GM19455 (cell line): Measurements from ENCODE around the gene SERTM1.

Experiments used
- ATAC-seq: cut with Tn5 transposase; IDR thresholded peaks from one replicate; pipeline ENCODE4 v1.9.1; 2021; ENCODE audit not compliant: unreplicated experiment

The SERTM1 gene

DNA sequence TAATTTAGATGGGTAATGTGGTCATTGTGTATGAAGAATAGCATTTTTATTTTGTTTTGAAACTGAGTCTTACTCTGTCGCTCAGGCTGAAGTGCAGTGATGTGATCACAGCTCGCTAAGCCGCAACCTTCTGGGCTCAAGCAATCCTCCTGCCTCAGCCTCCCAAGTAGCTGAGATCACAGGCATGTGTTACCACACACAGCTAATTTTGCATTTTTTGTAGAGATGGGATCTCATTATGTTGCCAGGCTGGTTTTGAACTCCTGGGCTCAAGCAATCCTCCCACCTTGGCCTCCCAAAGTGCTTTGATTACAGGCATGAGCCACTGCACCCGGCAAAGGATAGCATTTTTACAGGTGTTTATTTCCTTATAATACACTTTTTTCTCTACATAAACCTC is 36.6 kb downstream of the SERTM1 start:
- ATAC-seq, result no peak

DNA sequence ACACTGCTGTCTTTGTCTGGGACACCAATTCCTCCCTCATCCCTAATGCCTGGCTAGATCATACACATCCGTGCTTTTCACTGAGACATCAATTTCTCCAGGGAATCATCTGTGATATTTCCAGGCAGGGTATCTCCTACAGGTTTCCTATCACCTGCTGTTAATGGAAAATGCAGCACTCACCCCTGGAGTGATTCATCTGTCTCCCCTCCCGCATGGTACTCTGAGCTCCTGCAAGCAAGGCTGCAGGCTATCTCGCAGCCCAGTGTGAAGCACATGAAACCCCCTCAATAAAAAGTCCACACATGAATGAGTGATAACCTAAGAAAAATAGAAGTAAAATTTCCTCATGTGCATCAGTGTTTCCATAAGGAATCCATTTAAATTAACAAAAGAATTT is 38.5 kb downstream of the SERTM1 start:
- ATAC-seq, result no peak

DNA sequence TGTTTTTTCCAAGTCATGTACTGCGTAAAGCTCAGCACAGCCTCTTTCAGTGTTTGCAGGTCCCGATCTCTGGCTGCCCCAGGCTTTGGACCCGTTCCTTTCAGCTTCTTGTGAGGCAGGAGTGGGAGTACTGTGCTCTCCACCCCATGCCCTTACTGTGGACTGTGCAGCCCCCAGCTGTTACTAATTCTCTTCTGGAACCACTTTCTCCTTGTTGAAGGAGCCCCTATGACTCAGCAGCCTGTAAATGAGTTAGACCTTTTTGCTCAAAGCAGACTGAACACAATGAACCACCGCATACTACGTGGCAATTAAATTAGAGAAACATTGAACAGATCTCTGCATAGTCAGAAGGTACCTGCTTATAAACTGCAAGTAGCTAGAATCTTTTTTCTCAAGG is 39.0 kb downstream of the SERTM1 start:
- no peak for ATAC-seq

DNA sequence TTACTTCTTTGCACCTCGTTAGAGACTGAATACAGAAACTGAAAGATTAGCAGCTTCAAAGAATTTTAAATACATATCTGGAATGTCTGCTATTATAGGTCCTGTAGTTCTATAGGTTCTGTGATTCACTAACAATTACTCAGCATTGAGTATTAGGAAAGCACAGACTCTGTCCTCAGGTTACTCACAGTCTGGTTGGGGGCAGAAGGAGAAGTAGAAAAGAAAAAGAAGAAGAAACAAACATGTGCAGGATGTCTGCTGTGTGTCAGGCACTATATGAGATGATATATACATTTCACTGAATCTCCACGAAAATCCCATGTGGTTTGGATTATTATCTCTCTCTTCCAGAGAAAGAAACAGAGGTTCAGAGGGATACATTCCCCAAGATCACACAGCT is 40.1 kb downstream of the SERTM1 start:
- ATAC-seq, result no peak

DNA sequence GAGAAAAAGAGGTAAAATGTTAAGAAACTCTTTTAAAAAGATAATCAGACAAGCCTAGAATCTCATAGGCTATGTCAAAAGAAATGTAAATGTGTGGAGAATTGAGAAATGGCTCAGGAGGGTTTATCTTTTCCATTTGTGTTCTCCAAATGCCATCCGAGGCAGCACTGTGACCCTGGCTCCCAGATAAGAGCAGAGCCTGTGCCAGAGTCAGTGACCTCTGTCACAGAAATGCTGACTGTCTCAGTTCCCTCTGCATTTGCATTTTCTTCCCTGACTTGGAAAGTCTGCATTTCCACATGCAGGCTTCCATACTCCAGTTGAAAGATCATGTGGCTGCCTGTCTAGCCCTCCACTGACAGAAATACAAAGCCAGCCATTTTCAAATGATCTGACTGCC is 42.0 kb downstream of the SERTM1 start:
- no peak for ATAC-seq

DNA sequence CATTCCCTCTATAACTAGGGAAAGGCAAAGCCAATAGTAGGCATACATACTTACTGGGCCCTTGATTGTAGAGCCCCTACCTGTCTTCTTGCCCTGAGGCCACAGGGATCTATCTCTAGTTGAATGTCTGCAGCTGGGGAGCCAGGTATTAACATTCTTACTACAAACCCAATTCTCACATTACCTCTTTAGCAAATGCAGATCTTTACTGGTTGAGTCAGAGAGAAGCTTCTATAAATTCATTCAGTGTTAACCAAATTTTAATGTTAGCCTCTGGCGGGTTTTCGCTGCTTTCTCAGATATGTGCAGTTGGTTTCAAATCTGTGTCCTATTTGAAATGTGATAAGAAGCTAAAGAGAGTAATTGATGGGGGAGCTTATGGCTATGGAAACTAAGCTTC is 43.2 kb downstream of the SERTM1 start:
- ATAC-seq, result no peak

DNA sequence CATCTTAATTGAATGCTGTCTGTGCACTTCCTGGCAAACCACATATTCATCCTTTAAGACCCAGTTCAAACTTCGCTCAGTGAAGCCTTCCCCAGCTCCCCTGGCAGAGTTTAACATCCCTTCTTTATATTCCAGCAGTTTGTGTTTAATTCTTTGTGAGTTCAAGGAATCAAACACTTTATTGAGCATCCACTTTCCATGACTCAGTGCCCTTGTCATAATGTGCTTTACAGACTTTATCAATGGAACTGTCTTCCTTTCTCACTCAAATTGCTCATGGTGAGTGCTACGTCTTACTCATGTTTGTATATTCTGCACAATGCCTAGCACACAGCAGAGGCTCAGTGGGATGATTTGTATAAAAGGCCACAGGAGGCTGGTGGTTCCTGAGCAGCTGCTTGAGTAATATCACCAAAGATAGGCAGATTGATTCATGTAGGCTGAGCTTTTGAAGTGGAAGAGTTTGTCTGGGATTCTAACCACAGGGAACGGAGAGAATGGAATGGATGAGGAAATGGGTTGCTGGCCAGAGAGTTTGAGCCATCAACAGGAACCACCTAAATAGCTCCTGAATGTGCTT is 44.2 kb downstream of the SERTM1 start:
- no peak for ATAC-seq

DNA sequence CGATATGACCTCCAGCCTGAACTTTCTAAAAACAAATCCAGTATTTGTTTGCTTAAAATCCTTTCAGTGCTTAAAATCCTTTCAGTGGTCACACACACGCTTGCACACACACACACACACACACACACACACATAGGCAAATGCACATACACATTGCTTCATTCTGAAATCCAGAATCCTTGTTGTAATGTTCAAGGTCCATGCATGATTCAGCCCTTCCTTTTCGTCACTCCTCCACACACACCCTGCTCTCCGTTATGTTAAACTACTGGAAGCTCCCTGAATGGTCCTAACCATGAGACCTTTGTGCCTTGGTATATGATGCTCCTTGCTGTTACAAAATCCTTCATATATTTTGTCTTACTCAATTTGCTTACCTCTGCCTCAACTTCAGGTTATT is 44.9 kb downstream of the SERTM1 start:
- no peak for ATAC-seq

DNA sequence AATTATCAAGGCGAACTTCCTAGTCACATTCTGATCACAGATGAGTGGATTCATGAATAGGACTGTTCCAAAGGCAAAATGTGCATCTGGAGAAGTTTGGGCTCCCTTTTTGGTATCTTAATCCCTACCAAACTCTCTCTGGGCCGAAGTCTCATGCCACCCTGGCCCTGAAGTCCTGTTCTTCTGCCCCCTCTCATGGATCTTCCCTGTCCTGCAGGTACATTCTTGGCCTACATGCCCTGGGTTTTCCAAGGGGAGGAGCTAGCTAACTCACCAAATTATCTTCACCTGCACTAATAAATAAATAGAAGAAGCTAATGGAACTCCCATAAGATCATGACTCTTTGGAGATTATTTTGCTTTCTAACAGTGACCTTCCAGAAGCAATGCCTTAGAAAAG is 50.3 kb downstream of the SERTM1 start:
- no peak for ATAC-seq

DNA sequence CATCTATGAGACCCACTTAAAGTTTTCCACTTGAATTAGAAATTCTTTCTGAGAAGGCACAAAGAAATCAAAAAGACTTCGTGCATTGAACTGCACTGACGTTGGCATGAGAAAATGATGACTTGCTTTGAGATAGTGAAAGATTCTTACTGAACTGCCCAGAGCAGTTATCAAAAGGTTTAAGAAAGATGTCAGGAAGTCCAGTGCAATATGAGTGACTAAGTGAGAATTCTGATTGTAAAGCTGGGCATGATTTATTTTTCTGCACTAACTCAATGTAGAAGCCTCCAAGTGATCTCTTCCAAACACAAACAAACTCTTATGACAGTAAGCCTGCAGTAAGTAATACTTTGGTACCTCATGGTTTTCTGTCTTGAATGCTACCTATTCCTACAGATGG is 52.1 kb downstream of the SERTM1 start:
- ATAC-seq, result no peak

DNA sequence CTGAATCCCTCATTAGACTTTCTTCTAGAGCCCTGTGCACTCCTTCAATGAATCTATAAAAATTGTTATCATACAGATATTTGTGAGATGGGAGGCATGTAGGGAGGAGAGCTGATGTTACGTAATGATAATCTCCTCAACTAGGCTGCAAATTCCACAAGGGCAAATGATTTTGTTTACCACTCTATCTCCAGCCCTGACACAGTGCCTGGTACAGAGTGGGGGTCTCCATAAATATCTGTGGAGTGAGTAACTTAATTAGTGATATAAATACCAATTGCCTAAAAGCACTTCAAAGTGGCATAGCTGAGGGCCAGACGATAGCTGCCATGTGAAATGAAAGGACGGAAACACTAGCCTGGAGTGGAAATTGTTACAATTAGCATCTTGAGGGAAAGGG is 54.2 kb downstream of the SERTM1 start:
- ATAC-seq, result no peak

DNA sequence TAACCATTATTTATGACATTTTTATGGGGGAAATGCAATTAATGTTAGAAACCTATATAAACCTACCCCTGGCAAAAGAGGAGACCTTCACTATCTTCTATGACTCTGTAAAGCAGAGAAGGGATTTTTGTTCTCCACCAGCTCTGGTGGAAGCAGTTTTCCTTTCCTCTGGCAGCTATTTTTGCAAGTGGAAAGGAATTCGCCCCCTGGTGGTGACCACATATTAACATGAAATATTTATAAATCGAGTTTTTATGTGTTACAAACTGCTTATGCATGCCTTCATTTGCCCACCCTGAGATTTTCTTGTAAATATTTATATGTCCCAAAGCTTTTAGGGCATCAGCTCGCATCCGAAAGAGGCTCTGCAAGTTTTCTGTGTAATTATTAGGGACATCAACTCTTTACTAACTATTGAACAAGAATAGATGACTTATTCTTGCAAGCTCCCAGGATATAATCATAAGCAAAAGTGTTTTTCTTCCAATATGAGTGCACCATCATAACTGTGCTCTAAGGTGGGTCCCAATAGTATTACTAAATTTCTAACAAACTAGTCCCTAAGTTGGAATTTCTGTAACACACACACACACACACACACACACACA is 62.4 kb downstream of the SERTM1 start:
- ATAC-seq, result no peak

DNA sequence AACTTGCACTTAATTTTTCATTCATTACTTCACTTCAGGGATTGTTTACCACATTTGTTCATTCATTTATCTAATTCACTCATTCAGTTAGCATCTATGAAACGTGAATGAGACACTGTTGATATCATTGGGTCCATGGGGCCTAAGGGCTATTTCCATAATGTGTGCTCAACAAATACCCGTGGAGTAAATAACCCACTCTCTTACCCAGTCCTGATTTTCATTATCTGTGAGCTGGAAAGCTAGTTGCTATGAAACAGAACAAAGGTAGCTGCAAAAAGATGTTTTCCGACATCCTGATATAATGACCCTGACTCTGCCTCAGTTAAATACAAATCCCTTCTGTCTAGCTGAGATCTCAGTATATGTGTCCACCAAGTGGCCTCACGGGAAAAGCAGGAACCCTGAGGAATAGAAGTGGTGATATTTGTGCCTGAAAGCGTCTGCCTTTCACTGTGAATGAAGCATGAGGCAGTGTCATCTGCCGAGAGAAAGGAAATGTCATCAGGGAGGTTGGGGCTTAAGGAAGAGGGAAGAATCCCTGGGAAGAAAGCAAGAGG is 63.8 kb downstream of the SERTM1 start:
- ATAC-seq, result no peak

DNA sequence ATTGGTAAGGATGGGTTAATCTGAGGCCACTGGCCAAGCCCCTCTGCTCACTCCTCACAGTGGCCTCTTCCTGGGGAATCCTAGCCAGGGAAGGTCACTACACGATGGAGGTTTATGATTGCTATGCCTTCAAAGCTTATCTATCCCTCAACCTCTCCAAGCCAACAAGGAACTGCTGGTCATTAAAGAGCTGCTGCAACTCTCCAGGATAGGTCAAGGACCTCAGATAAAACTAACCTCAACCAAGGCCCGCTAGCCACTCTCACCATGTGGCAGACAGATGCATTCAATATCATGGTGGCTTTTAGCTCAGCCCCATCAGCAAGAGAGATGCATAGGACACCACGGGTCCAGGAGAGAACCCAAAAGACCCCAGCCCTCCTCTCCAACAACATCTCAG is 71.6 kb downstream of the SERTM1 start:
- ATAC-seq, result no peak

DNA sequence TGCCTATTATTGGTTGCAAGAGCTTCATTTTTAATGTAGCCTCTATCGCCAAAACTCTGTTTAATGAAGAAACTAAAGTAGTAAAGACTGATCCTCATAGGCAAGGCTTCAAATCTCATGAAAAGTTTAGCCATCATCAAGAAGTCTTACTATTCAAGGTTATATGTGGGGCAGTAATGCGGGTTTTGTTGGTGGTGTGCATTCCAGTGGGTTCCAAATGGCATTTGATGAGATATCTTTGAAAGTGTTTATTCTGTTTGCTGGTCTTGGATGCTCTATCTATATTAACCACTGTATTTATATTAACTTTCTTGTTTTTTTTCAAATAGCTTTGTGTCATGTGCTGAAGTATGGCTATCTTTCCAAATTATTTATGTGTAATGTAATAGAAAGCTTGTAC is 72.2 kb downstream of the SERTM1 start:
- ATAC-seq, result no peak
